ENCODE results near the gene ITCH. TPM values are rescaled to one million over a fixed set of nuclear protein-coding genes. Genes with fewer than 3 reads are reported as not detected.
A peak's percentile ranks its signal among the peaks of the same experiment; 100 is the strongest.

Gene ITCH
- total and polyA plus RNA-seq, 11 donors, result 6.0 to 49.0 (median 39.5) TPM

GRCh38 chr20:34532756-34533155, 169.7 kb downstream of the ITCH start:
- H3K27ac ChIP-seq, result no peak overlapping the region
- peaks cover 4 to 35% (median 18%) of the 10 kb centered on the region in 12 donors for H3K4me1 ChIP-seq
- intact Hi-C loops (cut with DNase I), result loop anchor here in 2 of 10 donors (10.0 kb wide), 2 partner anchors 172 to 232 kb away; partner anchors contain the start of gene TP53INP2 (in 1 of the 2)
- 89 to 91% (median 90%) methylated on average over 7 of the region's 7 CpGs for WGBS, 4 donors
- ATAC-seq, result no peak
- no peaks in the 10 kb centered on the region for H3K9me3 ChIP-seq
- no peak overlapping the region for H3K4me3 ChIP-seq
- TF ChIP-seq, protein P1, sequence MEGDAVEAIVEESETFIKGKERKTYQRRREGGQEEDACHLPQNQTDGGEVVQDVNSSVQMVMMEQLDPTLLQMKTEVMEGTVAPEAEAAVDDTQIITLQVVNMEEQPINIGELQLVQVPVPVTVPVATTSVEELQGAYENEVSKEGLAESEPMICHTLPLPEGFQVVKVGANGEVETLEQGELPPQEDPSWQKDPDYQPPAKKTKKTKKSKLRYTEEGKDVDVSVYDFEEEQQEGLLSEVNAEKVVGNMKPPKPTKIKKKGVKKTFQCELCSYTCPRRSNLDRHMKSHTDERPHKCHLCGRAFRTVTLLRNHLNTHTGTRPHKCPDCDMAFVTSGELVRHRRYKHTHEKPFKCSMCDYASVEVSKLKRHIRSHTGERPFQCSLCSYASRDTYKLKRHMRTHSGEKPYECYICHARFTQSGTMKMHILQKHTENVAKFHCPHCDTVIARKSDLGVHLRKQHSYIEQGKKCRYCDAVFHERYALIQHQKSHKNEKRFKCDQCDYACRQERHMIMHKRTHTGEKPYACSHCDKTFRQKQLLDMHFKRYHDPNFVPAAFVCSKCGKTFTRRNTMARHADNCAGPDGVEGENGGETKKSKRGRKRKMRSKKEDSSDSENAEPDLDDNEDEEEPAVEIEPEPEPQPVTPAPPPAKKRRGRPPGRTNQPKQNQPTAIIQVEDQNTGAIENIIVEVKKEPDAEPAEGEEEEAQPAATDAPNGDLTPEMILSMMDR (IDR thresholded peaks at IDR 0.05), result no peak
- TF ChIP-seq POLR2A (IDR thresholded peaks at IDR 0.05), result no peak
- peaks cover 0 to 97% (median 89%) of the 10 kb centered on the region in 9 donors for H3K36me3 ChIP-seq
- peak in 1 of 5 donors; percentile 4 for DNase-seq
- H3K27me3 ChIP-seq, result no peaks in the 10 kb centered on the region

- H3K4me3 ChIP-seq, result no peak overlapping the region
- no peak for TF ChIP-seq POLR2A (IDR thresholded peaks at IDR 0.05)
- TF ChIP-seq, protein P1 (IDR thresholded peaks at IDR 0.05), result no peak
- no peak overlapping the region for H3K27ac ChIP-seq
- no peaks in the 10 kb centered on the region for H3K27me3 ChIP-seq
- H3K9me3 ChIP-seq, result no peaks in the 10 kb centered on the region
- ATAC-seq, result no peak
- DNase-seq, result peak in 1 of 5 donors; percentile 14
- H3K36me3 ChIP-seq, result peaks cover 0 to 98% (median 90%) of the 10 kb centered on the region in 9 donors
- peaks cover 0 to 24% (median 8%) of the 10 kb centered on the region in 12 donors for H3K4me1 ChIP-seq
- 86 to 93% (median 91%) methylated on average over 11 to 15 of the region's 15 CpGs for WGBS, 4 donors
- intact Hi-C loops (cut with DNase I), result loop anchor here in 8 of 10 donors (5.0 to 10.0 kb wide), 5 partner anchors 170 to 238 kb away; partner anchors contain the start of gene TP53INP2 (in 1 of the 8)
Observed at GRCh38 chr20:34534391-34535165, 171.5 kb downstream of the ITCH start.

DNA sequence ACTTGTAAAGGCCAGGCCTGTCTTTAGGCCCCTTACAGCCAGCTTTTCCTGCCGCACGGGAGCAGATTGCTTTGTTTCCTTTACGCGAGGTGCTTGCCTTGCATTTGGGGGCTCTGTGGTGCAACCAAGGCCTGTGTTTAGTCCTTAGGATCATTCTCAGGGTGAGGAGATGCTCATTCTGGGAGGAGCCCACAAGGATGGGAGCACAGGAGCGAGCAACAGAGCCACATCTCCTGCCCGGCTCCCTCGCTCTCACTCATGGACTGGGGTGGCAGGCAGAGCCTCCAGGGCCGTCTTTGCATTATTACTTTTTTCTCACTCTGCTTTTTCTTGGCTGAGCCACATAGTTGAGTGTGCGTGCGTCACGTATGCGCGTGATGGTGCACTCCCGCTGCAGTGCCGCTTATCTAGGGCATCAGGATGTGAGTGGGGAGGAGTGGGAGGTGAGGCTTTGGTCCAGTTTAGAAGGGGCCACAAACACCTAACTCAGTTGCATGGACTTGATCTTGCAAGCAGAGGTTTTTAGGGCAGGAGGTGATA, 172.3 kb downstream of the ITCH start:
- no peaks in the 10 kb centered on the region for H3K9me3 ChIP-seq
- DNase-seq (peak in 1 of 5 donors; percentile 18), ATAC-seq (no peak)
- no peak overlapping the region for H3K4me3 ChIP-seq
- no peak for TF ChIP-seq POLR2A (IDR thresholded peaks at IDR 0.05)
- TF ChIP-seq, protein P1 (IDR thresholded peaks at IDR 0.05), result no peak
- intact Hi-C loops (cut with DNase I), result loop anchor here in 8 of 10 donors (5.0 to 10.0 kb wide), 5 partner anchors 169 to 237 kb away; partner anchors contain the start of gene TP53INP2 (in 1 of the 8)
- WGBS, 4 donors, result 94 to 97% (median 95%) methylated on average over 15 of the region's 15 CpGs
- no peaks in the 10 kb centered on the region for H3K27me3 ChIP-seq
- peaks cover 2 to 98% (median 90%) of the 10 kb centered on the region in 9 donors for H3K36me3 ChIP-seq
- H3K27ac ChIP-seq, result no peak overlapping the region
- H3K4me1 ChIP-seq, result peaks cover 0 to 16% (median 2%) of the 10 kb centered on the region in 12 donors

DNA sequence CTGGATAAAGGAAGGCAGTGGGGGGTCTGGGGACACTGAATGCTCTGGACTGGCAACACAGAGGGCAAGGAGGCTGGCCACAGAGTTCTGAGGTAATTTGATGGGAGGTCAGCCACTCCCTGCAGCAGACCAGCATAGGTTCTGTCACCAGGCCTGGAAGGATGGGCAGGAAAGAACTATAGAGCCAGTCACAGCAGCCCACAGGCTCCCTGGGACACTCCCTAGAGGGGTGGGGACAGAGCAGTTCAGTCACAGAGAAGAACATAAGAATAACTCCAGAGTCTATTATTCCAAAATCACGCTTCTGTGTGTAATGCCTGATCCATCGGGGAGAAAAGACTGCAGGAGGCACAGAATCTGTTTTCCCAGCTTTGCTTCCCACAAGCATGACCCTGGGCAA, 172.8 kb downstream of the ITCH start:
- TF ChIP-seq, protein P1 (IDR thresholded peaks at IDR 0.05), result no peak
- TF ChIP-seq POLR2A (IDR thresholded peaks at IDR 0.05), result no peak
- Histone ChIP-seq H3K27ac (no peak overlapping the region), H3K9me3 (no peaks in the 10 kb centered on the region), H3K4me3 (no peak overlapping the region), H3K36me3 (peaks cover 2 to 98% (median 90%) of the 10 kb centered on the region in 9 donors), H3K27me3 (no peaks in the 10 kb centered on the region), H3K4me1 (peaks cover 0 to 11% (median 1%) of the 10 kb centered on the region in 12 donors)
- DNase-seq (peak in 1 of 5 donors; percentile 4), ATAC-seq (no peak)
- WGBS, 4 donors, result 88 to 95% (median 91%) methylated on average over 2 of the region's 2 CpGs
- intact Hi-C loops (cut with DNase I), result loop anchor here in 8 of 10 donors (2.0 to 10.0 kb wide), 6 partner anchors 169 to 236 kb away; partner anchors contain the start of gene TP53INP2 (in 1 of the 8)
